GM13977 (cell line): ENCODE data around the gene OR6C75.
"Not testable (repeated sequence)": the region's sequence is repeated elsewhere in the genome, so short reads cannot be mapped to it uniquely, and the experiment has no call there.

ENCODE experiments used
- DNase-seq: peaks from one replicate; pipeline ENCODE4 v3.0.0; 2012; ENCODE audit warnings: low spot score
- in situ Hi-C: fragments of 300-500 bp; cut with MboI; formaldehyde crosslinking; loops from one replicate; pipeline ENCODE4 v1.12.0; 2022; ENCODE audit warnings: low sequenced_read_pairs, low pct_unique_long_range_greater_than_20kb, mixed read lengths, inconsistent platforms; ENCODE audit not compliant: unreplicated experiment
- TF ChIP-seq, protein P1 (sequence below): IDR thresholded peaks from 2 replicates; pipeline ENCODE4 v1.5.1; 2012; ENCODE audit warnings: mild to moderate bottlenecking, control low read depth; ENCODE audit not compliant: insufficient read depth; ENCODE audit errors: extremely low read depth, missing control alignments

Gene OR6C75

DNA sequence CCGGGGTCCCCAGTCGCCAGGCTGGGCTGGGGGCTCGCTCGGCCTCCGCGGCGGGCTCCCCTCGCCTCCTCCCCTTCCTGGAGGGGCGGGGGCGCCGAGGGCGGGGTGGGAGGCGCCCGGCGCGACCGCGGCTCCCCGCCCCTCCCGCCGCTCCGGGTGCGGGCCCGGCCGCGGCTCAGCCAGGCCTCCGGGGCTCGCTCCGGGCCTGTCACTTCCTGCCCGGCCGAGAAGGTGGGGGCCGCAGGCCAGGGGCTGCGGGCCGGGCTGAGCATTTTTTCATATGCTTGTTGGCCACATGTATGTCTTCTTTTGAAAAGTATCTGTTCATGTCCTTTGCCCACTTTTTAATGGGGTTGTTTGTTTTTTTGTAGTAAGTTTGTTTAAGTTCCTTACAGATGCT lies 52.1 kb downstream of the OR6C75 start:
- DNase-seq, in situ Hi-C loops: not testable (repeated sequence)

DNA sequence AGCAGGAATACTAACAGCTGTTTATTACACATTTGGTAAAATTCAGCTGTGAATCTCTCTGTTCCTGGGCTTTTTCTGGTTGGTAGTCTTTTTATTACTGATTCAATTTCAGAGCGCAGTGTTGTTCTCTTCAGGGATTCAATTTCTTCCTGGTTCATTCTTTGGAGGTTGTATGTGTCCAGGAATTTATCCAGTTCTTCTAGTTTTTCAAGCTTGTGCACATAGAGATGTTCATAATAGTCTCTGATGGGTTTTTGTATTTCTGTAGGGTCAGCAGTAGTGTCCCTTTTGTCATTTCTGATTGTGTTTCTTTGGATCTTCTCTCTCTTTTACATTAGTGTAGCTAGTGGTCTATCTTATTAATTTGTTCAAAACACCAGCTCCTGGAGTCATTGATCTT lies 54.2 kb downstream of the OR6C75 start:
- in situ Hi-C loops = no loop called here
- no peak for DNase-seq
- TF ChIP-seq, protein P1, sequence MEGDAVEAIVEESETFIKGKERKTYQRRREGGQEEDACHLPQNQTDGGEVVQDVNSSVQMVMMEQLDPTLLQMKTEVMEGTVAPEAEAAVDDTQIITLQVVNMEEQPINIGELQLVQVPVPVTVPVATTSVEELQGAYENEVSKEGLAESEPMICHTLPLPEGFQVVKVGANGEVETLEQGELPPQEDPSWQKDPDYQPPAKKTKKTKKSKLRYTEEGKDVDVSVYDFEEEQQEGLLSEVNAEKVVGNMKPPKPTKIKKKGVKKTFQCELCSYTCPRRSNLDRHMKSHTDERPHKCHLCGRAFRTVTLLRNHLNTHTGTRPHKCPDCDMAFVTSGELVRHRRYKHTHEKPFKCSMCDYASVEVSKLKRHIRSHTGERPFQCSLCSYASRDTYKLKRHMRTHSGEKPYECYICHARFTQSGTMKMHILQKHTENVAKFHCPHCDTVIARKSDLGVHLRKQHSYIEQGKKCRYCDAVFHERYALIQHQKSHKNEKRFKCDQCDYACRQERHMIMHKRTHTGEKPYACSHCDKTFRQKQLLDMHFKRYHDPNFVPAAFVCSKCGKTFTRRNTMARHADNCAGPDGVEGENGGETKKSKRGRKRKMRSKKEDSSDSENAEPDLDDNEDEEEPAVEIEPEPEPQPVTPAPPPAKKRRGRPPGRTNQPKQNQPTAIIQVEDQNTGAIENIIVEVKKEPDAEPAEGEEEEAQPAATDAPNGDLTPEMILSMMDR = no peak
